Activated naive CD4-positive, alpha-beta T cell treated with Interleukin-2 at 50 U/mL for 16 hours (primary cell): ENCODE data around the gene EEIG2.
A peak's percentile ranks its signal among the peaks of the same experiment; 100 is the strongest.

Source experiments
- DNase-seq: peaks from one replicate; pipeline ENCODE4 v3.0.0-alpha.2; 2020

Gene EEIG2

GRCh38 chr1:108551137-108551862 is 8.6 kb upstream of the EEIG2 start:
- no peak for DNase-seq

- DNase-seq: no peak
Observed at GRCh38 chr1:108553905-108554304, 6.0 kb upstream of the EEIG2 start.

- no peak for DNase-seq
Observed at GRCh38 chr1:108554682-108555427, 5.0 kb upstream of the EEIG2 start.

- no peak for DNase-seq
Observed at GRCh38 chr1:108556066-108556465, 3.8 kb upstream of the EEIG2 start.

- DNase-seq: no peak
Observed at GRCh38 chr1:108556499-108556898, 3.4 kb upstream of the EEIG2 start.

- DNase-seq: no peak
Observed at GRCh38 chr1:108557296-108557695, 2.6 kb upstream of the EEIG2 start.

GRCh38 chr1:108560189-108560873 is 431 bp downstream of the EEIG2 start:
- DNase-seq: peak; percentile 32

- DNase-seq: peak; percentile 50
Observed at GRCh38 chr1:108560874-108561459, 1.1 kb downstream of the EEIG2 start.

- DNase-seq: peak; percentile 83
Observed at GRCh38 chr1:108561689-108562326, 1.9 kb downstream of the EEIG2 start.

- DNase-seq: no peak
Observed at GRCh38 chr1:108563808-108564207, 3.9 kb downstream of the EEIG2 start.

GRCh38 chr1:108565081-108565480 is 5.2 kb downstream of the EEIG2 start:
- no peak for DNase-seq

GRCh38 chr1:108565512-108565911 is 5.6 kb downstream of the EEIG2 start:
- no peak for DNase-seq

- no peak for DNase-seq
Observed at GRCh38 chr1:108568589-108568988, 8.7 kb downstream of the EEIG2 start.

- no peak for DNase-seq
Observed at GRCh38 chr1:108569097-108569728, 9.3 kb downstream of the EEIG2 start.

- no peak for DNase-seq
Observed at GRCh38 chr1:108570128-108570527, 10.2 kb downstream of the EEIG2 start.

- DNase-seq: no peak
Observed at GRCh38 chr1:108570998-108571401, 11.1 kb downstream of the EEIG2 start.

GRCh38 chr1:108572182-108572581 is 12.3 kb downstream of the EEIG2 start:
- DNase-seq: no peak

GRCh38 chr1:108573183-108573582 is 13.3 kb downstream of the EEIG2 start:
- no peak for DNase-seq

GRCh38 chr1:108574008-108574407 is 14.1 kb downstream of the EEIG2 start:
- no peak for DNase-seq

GRCh38 chr1:108575375-108575774 is 15.5 kb downstream of the EEIG2 start:
- DNase-seq: no peak

GRCh38 chr1:108583757-108584427 is 24.0 kb downstream of the EEIG2 start:
- no peak for DNase-seq

GRCh38 chr1:108584428-108584856 is 24.5 kb downstream of the EEIG2 start:
- no peak for DNase-seq
